Endodermal cell (in vitro differentiated cells): ENCODE results near the gene CWC27. TPM values are rescaled to one million over a fixed set of nuclear protein-coding genes. Genes with fewer than 3 reads are reported as not detected.

Experiments used
- DNase-seq: peaks from one replicate; pipeline ENCODE4 v3.0.0-alpha.2; 2017
- H3K27ac ChIP-seq: 2 replicates; pipeline ENCODE4 v1.5.1; 2013; ENCODE audit warnings: mild to moderate bottlenecking, low read depth, low read length, moderate library complexity
- H3K27me3 ChIP-seq: 2 replicates; pipeline ENCODE4 v1.6.1; 2013; ENCODE audit warnings: mild to moderate bottlenecking, low read length, moderate library complexity; ENCODE audit not compliant: insufficient read depth, control insufficient read depth, poor library complexity, severe bottlenecking
- H3K36me3 ChIP-seq: 2 replicates; pipeline ENCODE4 v1.7.0; 2013; ENCODE audit warnings: mild to moderate bottlenecking, low read length, moderate library complexity; ENCODE audit not compliant: control insufficient read depth, insufficient read depth
- H3K4me1 ChIP-seq: one replicate; pipeline ENCODE4 v1.7.0; 2013; ENCODE audit warnings: low read length; ENCODE audit not compliant: control insufficient read depth, insufficient read depth
- H3K4me3 ChIP-seq: 2 replicates; pipeline ENCODE4 v1.5.1; 2013; ENCODE audit warnings: mild to moderate bottlenecking, low read length, moderate library complexity
- H3K9ac ChIP-seq: 2 replicates; pipeline ENCODE4 v1.6.1; 2013; ENCODE audit warnings: mild to moderate bottlenecking, low read length, moderate library complexity; ENCODE audit not compliant: poor library complexity, severe bottlenecking; ENCODE audit errors: extremely low read depth
- H3K9me3 ChIP-seq: 2 replicates; pipeline ENCODE4 v1.6.1; 2013; ENCODE audit warnings: mild to moderate bottlenecking, low read length, moderate library complexity; ENCODE audit not compliant: control insufficient read depth
- H3K27ac Mint-ChIP-seq: 2 replicates; pipeline ENCODE4 v1.8.0; 2020; ENCODE audit warnings: mixed read lengths
- H3K27me3 Mint-ChIP-seq: 2 replicates; pipeline ENCODE4 v1.8.0; 2021; ENCODE audit warnings: mild to moderate bottlenecking, mixed read lengths; ENCODE audit not compliant: insufficient read depth
- H3K36me3 Mint-ChIP-seq: 2 replicates; pipeline ENCODE4 v1.8.0; 2020; ENCODE audit warnings: low read depth, mixed read lengths
- H3K4me1 Mint-ChIP-seq: 2 replicates; pipeline ENCODE4 v1.8.0; 2020; ENCODE audit warnings: mixed read lengths
- H3K4me3 Mint-ChIP-seq: 2 replicates; pipeline ENCODE4 v1.8.0; 2020; ENCODE audit warnings: mild to moderate bottlenecking, moderate library complexity, mixed read lengths
- H3K9me3 Mint-ChIP-seq: 2 replicates; pipeline ENCODE4 v1.8.0; 2020; ENCODE audit warnings: mild to moderate bottlenecking, mixed read lengths
- CTCF ChIP-seq: fragments of 200-600 bp; sonication (generic); conservative IDR thresholded peaks from 2 replicates; pipeline ENCODE4 v1.5.0; 2021; ENCODE audit warnings: antibody characterized with exemption, mild to moderate bottlenecking
- WGBS, 2 experiments: methylation state at CpG; one replicate each; pipeline versions ENCODE4 v1.1.5 to v1.1.7; 2013; ENCODE audit warnings: missing lambda C conversion rate in 2 of 2, mixed read lengths in 1 of 2; ENCODE audit not compliant: insufficient coverage in 1 of 2, insufficient read length in 1 of 2; 5-methylcytosine and 5-hydroxymethylcytosine counted together
- total RNA-seq, 2 donors: library from RNA; stranded (reverse); fragmentation: NEBNext Ultra II Directional in 1 of 2; extraction: Animal tissue kit (Norgen Biotek cat#: 25700) in 1 of 2; gene quantifications; 2 replicates in 1 of 2; 3 replicates in 1 of 2; pipeline ENCODE4 v1.2.1, GENCODE V29; 2021

The CWC27 gene
- total RNA-seq, 2 donors from 2014 or later, result 69.1 to 74.8 TPM

GRCh38 chr5:64839936-64840335 is 71.2 kb downstream of the CWC27 start:
- Mint-ChIP-seq H3K27ac (no peak overlapping the region), H3K4me1 (peaks cover 8% of the 10 kb centered on the region), H3K36me3 (peaks cover 44% of the 10 kb centered on the region), H3K4me3 (no peak overlapping the region), H3K9me3 (peaks cover 15% of the 10 kb centered on the region), H3K27me3 (no peaks in the 10 kb centered on the region)
- Histone ChIP-seq H3K27me3 (no peaks in the 10 kb centered on the region), H3K4me1 (no peaks in the 10 kb centered on the region), H3K9ac (no peak overlapping the region), H3K27ac (no peak overlapping the region), H3K4me3 (no peak overlapping the region), H3K9me3 (peaks cover 36% of the 10 kb centered on the region), H3K36me3 (peaks cover 80% of the 10 kb centered on the region)
- no peak for TF ChIP-seq CTCF
- no peak for DNase-seq
- 100% methylated on average over 1 of the region's 1 CpG for WGBS, 2 experiments

- no peak for DNase-seq
- no peaks in the 10 kb centered on the region for H3K27me3 ChIP-seq
- Mint-ChIP-seq H3K9me3 (peaks cover 25% of the 10 kb centered on the region), H3K27ac (no peak overlapping the region), H3K36me3 (peaks cover 55% of the 10 kb centered on the region), H3K4me1 (peaks cover 8% of the 10 kb centered on the region), H3K27me3 (no peaks in the 10 kb centered on the region), H3K4me3 (no peak overlapping the region)
- no peak for TF ChIP-seq CTCF
- WGBS, 2 experiments, result 100% methylated on average over 1 of the region's 1 CpG; no CpG with 5 or more reads in 1 of the 2 experiments
- H3K4me3 ChIP-seq, result no peak overlapping the region
- H3K36me3 ChIP-seq, result peaks cover 90% of the 10 kb centered on the region
- H3K4me1 ChIP-seq, result no peaks in the 10 kb centered on the region
- no peak overlapping the region for H3K9ac ChIP-seq
- H3K27ac ChIP-seq, result no peak overlapping the region
- peaks cover 46% of the 10 kb centered on the region for H3K9me3 ChIP-seq
Measured at GRCh38 chr5:64840958-64841357, 72.2 kb downstream of the CWC27 start.

- H3K4me1 Mint-ChIP-seq, result no peaks in the 10 kb centered on the region
Measured at GRCh38 chr5:64853777-64854176, 85.0 kb downstream of the CWC27 start.

More at GRCh38 chr5:64853777-64854176, 85.0 kb downstream of the CWC27 start:
- Mint-ChIP-seq H3K36me3 (peaks cover 35% of the 10 kb centered on the region), H3K4me3 (no peak overlapping the region), H3K9me3 (no peaks in the 10 kb centered on the region), H3K27me3 (no peaks in the 10 kb centered on the region), H3K27ac (peak overlapping the region; percentile 46)
- peaks cover 56% of the 10 kb centered on the region for H3K36me3 ChIP-seq
- H3K9me3 ChIP-seq, result no peaks in the 10 kb centered on the region
- no peak overlapping the region for H3K27ac ChIP-seq
- H3K4me3 ChIP-seq, result no peak overlapping the region
- DNase-seq, result no peak
- no peaks in the 10 kb centered on the region for H3K27me3 ChIP-seq
- H3K4me1 ChIP-seq, result no peaks in the 10 kb centered on the region
- 96 to 100% methylated on average over 2 to 5 of the region's 5 CpGs for WGBS, 2 experiments
- no peak for TF ChIP-seq CTCF
- no peak overlapping the region for H3K9ac ChIP-seq
